H1 (cell line): ENCODE data around the gene ACBD4. TPM values are rescaled to one million over a fixed set of nuclear protein-coding genes. Genes with fewer than 3 reads are reported as not detected.

Source experiments
- RFX5 ChIP-seq: IDR thresholded peaks from 2 replicates; pipeline ENCODE4 v1.6.1; 2011; ENCODE audit warnings: low read depth, low read length, improper control_type of control experiment, borderline replicate concordance
- polyA plus RNA-seq, 7 experiments: library from polyadenylated mRNA; depleted of rRNA in 3 of 7; stranded (reverse) in 5 of 7; unstranded in 2 of 7; fragments of >200 nt in 5 of 7; fragments of 200-250 nt in 2 of 7; gene quantifications; 1 replicate in 5 of 7; 2 replicates in 1 of 7; 4 replicates in 1 of 7; pipeline versions ENCODE4 v1.2.1 to v1.2.3, GENCODE V29; 2011 to 2013; ENCODE audit warnings: missing spikeins in 2 of 7, mixed read lengths in 2 of 7
- total RNA-seq: library from RNA; stranded (reverse); fragmentation: NEBNext Ultra II Directional; extraction: Animal tissue kit (Norgen Biotek cat#: 25700); gene quantifications from 2 replicates; pipeline ENCODE4 v1.2.1, GENCODE V29; 2021
- TF ChIP-seq, protein P1 (sequence below), 3 experiments: IDR thresholded peaks; 1 replicate in 2 of 3; 2 replicates in 1 of 3; pipeline versions ENCODE4 v1.5.1 to v1.6.1; 2011; ENCODE audit warnings: low read length in 3 of 3, mild to moderate bottlenecking in 3 of 3, inconsistent platforms in 2 of 3, low read depth in 1 of 3, moderate library complexity in 1 of 3; ENCODE audit not compliant: insufficient read depth in 1 of 3; ENCODE audit errors: control extremely low read depth in 1 of 3

Gene ACBD4
- total and polyA plus RNA-seq, 2 of the 8 experiments (the other 6 are each of a cell fraction or from before 2014, with no cell fraction given), result 7.3 to 10.7 TPM

DNA sequence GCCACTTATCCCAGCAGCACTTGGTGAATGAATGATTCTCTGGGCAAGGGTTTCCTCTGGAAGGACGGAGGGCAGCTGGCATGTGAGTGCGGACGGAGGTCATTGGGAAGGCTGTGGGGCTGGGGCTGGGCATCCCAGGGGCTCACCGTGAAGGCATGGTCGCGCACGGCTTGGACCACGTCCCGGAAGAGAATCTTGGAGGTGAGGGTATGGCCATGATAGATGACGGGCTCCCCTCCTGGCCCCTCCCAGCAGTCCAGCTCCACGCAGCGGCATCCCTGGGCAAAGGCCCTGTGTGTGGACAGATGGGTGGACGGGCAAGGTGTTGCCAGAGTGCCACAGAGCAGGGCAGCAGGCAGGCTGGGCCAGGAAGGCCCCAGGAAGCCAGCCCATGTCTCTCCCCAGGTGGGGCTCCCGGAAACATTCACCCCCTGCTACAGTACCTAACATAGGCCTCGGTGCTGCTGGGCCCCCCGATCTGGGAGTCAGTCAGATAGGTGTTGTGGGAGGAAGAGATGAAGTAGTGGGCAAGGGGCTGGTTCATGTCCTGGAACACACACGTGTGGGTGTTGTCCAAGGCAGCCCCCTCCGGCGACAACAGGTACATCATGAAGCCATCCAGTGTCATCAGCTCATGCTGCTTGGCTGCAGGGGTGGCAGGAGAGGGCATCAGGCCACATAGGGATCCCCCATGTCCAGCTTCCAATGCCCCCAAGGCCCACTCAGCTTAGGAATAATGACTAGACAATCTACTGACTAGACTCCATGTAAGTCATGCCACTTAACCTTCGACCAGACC lies 17.4 kb upstream of the ACBD4 start (continued):
- TF ChIP-seq, protein P1, sequence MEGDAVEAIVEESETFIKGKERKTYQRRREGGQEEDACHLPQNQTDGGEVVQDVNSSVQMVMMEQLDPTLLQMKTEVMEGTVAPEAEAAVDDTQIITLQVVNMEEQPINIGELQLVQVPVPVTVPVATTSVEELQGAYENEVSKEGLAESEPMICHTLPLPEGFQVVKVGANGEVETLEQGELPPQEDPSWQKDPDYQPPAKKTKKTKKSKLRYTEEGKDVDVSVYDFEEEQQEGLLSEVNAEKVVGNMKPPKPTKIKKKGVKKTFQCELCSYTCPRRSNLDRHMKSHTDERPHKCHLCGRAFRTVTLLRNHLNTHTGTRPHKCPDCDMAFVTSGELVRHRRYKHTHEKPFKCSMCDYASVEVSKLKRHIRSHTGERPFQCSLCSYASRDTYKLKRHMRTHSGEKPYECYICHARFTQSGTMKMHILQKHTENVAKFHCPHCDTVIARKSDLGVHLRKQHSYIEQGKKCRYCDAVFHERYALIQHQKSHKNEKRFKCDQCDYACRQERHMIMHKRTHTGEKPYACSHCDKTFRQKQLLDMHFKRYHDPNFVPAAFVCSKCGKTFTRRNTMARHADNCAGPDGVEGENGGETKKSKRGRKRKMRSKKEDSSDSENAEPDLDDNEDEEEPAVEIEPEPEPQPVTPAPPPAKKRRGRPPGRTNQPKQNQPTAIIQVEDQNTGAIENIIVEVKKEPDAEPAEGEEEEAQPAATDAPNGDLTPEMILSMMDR (IDR thresholded peaks at IDR 0.05; ENCODE audit: control extremely low read depth in 1 of 3, insufficient read depth in 1 of 3, low read depth in 1 of 3, low read length in 3 of 3), result no peak
- TF ChIP-seq RFX5, result no peak
- TF ChIP-seq, all 59 proteins: peak for 0
